Right lobe of liver (tissue), 6 donors: ENCODE measurements around the gene TNNT3. TPM values are rescaled to one million over a fixed set of nuclear protein-coding genes. Genes with fewer than 3 reads are reported as not detected.

Source experiments
- ATAC-seq, 4 donors: fragments of 200-7000 bp; cut with Tn5 transposase; one replicate each; pipeline ENCODE4 v1.9.1; 2020; ENCODE audit warnings: mild to moderate bottlenecking in 4 of 4, moderate library complexity in 4 of 4
- DNase-seq, 3 donors: peaks; one replicate each; pipeline ENCODE4 v3.0.0-alpha.2; 2020
- H3K27ac ChIP-seq, 3 donors: fragments of 200-600 bp; one replicate each; pipeline ENCODE4 v1.8.0; 2022
- H3K27me3 ChIP-seq, 2 donors: fragments of 200-600 bp; one replicate each; pipeline ENCODE4 v1.8.0; 2022
- H3K36me3 ChIP-seq, 4 donors: fragments of 200-600 bp; sonication (generic) in 1 of 4; one replicate each; pipeline versions ENCODE4 v1.5.1 to v1.8.0; 2017 to 2022; ENCODE audit warnings: control low read depth in 1 of 4
- H3K4me1 ChIP-seq, 4 donors: fragments of 200-600 bp; sonication (generic) in 1 of 4; one replicate each; pipeline versions ENCODE4 v1.5.1 to v1.8.0; 2017 to 2022; ENCODE audit warnings: control low read depth in 1 of 4
- H3K4me3 ChIP-seq, 3 donors: fragments of 200-600 bp; one replicate each; pipeline ENCODE4 v1.8.0; 2022
- H3K9me3 ChIP-seq, 4 donors: fragments of 200-600 bp; sonication (generic) in 1 of 4; one replicate each; pipeline versions ENCODE4 v1.5.1 to v1.8.0; 2017 to 2022; ENCODE audit warnings: control low read depth in 1 of 4
- CTCF ChIP-seq, 4 donors: fragments of 200-600 bp in 3 of 4; fragments of 450-650 bp in 1 of 4; IDR thresholded peaks; one replicate each; pipeline versions ENCODE4 v1.5.1 to v1.8.0; 2016 to 2022; ENCODE audit warnings: antibody characterized with exemption in 4 of 4, mild to moderate bottlenecking in 2 of 4
- POLR2A ChIP-seq: fragments of 450-650 bp; IDR thresholded peaks from one replicate; pipeline ENCODE4 v1.6.1; 2017; ENCODE audit warnings: antibody characterized with exemption, mild to moderate bottlenecking
- WGBS: methylation state at CpG from one replicate; pipeline ENCODE4 v1.1.6; 2018; ENCODE audit warnings: low coverage, low lambda C conversion rate; ENCODE audit not compliant: insufficient coverage; ENCODE audit errors: missing lambda C conversion rate; 5-methylcytosine and 5-hydroxymethylcytosine counted together
- intact Hi-C, 2 donors: fragments of 100-400 bp; cut with DNase I; formaldehyde crosslinking; loops; one replicate each; pipeline versions ENCODE4 v1.11.2 to v1.14.1; 2022
- total RNA-seq, 6 experiments: library from RNA; depleted of rRNA in 2 of 6; stranded (reverse); fragments of >200 nt in 2 of 6; fragmentation: NEBNext Ultra II Directional in 3 of 6; extraction: Animal tissue kit (Norgen Biotek cat#: 25700) in 3 of 6; gene quantifications; one replicate each; pipeline versions ENCODE4 v1.1.0 to v1.2.4, GENCODE V29; 2016 to 2023
- donor health status: DM: no; HTN: yes; CAD: no.
- donor health status: DM: no; HTN: no; CAD: no.
- donor health status: DM: no; HTN: no; CAD: no.
- donor health status: DM: no; HTN: yes; CAD: no.
- donor health status: DM: no; HTN: yes; CAD: no.

TNNT3 gene
- total RNA-seq, 6 experiments from 2014 or later: 0.44 to 2.2 TPM; not detected in 4

GRCh38 chr11:1966531-1966930 is 47.0 kb downstream of the TNNT3 start:
- Histone ChIP-seq H3K4me3 (no peak overlapping the region), H3K9me3 (no peaks in the 10 kb centered on the region), H3K4me1 (no peaks in the 10 kb centered on the region), H3K36me3 (no peaks in the 10 kb centered on the region), H3K27ac (no peak overlapping the region), H3K27me3 (no peaks in the 10 kb centered on the region)
- WGBS: no CpG with 5 or more reads among the region's 18 CpGs
- TF ChIP-seq CTCF (IDR thresholded peaks at IDR 0.05): no peak
- no peak for TF ChIP-seq POLR2A
- DNase-seq (peak in 1 of 3 donors; percentile 23), ATAC-seq (no peak)
- intact Hi-C loops: no loop called here

GRCh38 chr11:1967641-1968225 is 48.2 kb downstream of the TNNT3 start:
- H3K9me3 ChIP-seq: no peaks in the 10 kb centered on the region
- peak in 1 of 4 donors; percentile 18 for ATAC-seq
- no peak overlapping the region for H3K27ac ChIP-seq
- DNase-seq: no peak
- H3K36me3 ChIP-seq: no peaks in the 10 kb centered on the region
- no peaks in the 10 kb centered on the region for H3K4me1 ChIP-seq
- no peak for TF ChIP-seq CTCF (IDR thresholded peaks at IDR 0.05)
- no peak for TF ChIP-seq POLR2A
- no peak overlapping the region for H3K4me3 ChIP-seq
- intact Hi-C loops: no loop called here
- WGBS: no CpG with 5 or more reads among the region's 21 CpGs
- no peaks in the 10 kb centered on the region for H3K27me3 ChIP-seq

- intact Hi-C loops: no loop called here
- WGBS: no CpG with 5 or more reads among the region's 24 CpGs
- Histone ChIP-seq H3K27ac (no peak overlapping the region), H3K4me1 (no peaks in the 10 kb centered on the region), H3K9me3 (no peaks in the 10 kb centered on the region), H3K36me3 (no peaks in the 10 kb centered on the region), H3K4me3 (no peak overlapping the region), H3K27me3 (no peaks in the 10 kb centered on the region)
- DNase-seq (peak in 1 of 3 donors; percentile 3), ATAC-seq (peak in 2 of 4 donors; percentile 36 to 54)
- TF ChIP-seq POLR2A (no peak), CTCF (IDR thresholded peaks at IDR 0.05) (no peak)
These were observed 49.0 kb downstream of the TNNT3 start for GRCh38 chr11:1968454-1969002.

- H3K4me3 ChIP-seq: no peak overlapping the region
- intact Hi-C loops: no loop called here
- ATAC-seq (peak; percentile 26 to 56 (median 40)), DNase-seq (no peak)
- no peaks in the 10 kb centered on the region for H3K27me3 ChIP-seq
- no peaks in the 10 kb centered on the region for H3K36me3 ChIP-seq
- WGBS: no CpG with 5 or more reads among the region's 21 CpGs
- no peak overlapping the region for H3K27ac ChIP-seq
- H3K9me3 ChIP-seq: no peaks in the 10 kb centered on the region
- TF ChIP-seq POLR2A (no peak), CTCF (IDR thresholded peaks at IDR 0.05) (no peak)
- H3K4me1 ChIP-seq: no peaks in the 10 kb centered on the region
These were observed 49.5 kb downstream of the TNNT3 start for GRCh38 chr11:1969035-1969434.
